Jurkat, Clone E6-1 (cell line): Measurements from ENCODE around the gene RPIA.
A peak's percentile ranks its signal among the peaks of the same experiment; 100 is the strongest.
"Not testable (repeated sequence)": the region's sequence is repeated elsewhere in the genome, so short reads cannot be mapped to it uniquely, and the experiment has no call there.

Experiments used
- DNase-seq: peaks from one replicate; pipeline ENCODE4 v3.0.0-alpha.2; 2011; ENCODE audit warnings: low read depth, low spot score
- H3K4me3 ChIP-seq: 2 replicates; pipeline ENCODE4 v1.5.1; 2011; ENCODE audit warnings: mild to moderate bottlenecking, low read length, control low read depth, moderate library complexity

The RPIA gene

GRCh38 chr2:88721268-88721667 is 29.8 kb downstream of the RPIA start:
- no peak overlapping the region for H3K4me3 ChIP-seq
- DNase-seq: no peak

- no peak for DNase-seq
- no peak overlapping the region for H3K4me3 ChIP-seq
Measured at GRCh38 chr2:88724643-88725332, 33.3 kb downstream of the RPIA start.

- peak; percentile 71 for DNase-seq
- no peak overlapping the region for H3K4me3 ChIP-seq
Measured at GRCh38 chr2:88729061-88729745, 37.7 kb downstream of the RPIA start.

- H3K4me3 ChIP-seq: no peak overlapping the region
- no peak for DNase-seq
Measured at GRCh38 chr2:88733155-88733902, 41.9 kb downstream of the RPIA start.

- no peak overlapping the region for H3K4me3 ChIP-seq
- DNase-seq: no peak
Measured at GRCh38 chr2:88735133-88735532, 43.7 kb downstream of the RPIA start.

- no peak overlapping the region for H3K4me3 ChIP-seq
- DNase-seq: no peak
Measured at GRCh38 chr2:88735853-88736252, 44.4 kb downstream of the RPIA start.

- no peak overlapping the region for H3K4me3 ChIP-seq
- no peak for DNase-seq
Measured at GRCh38 chr2:88736437-88736836, 45.0 kb downstream of the RPIA start.

GRCh38 chr2:88737385-88737784 is 45.9 kb downstream of the RPIA start:
- no peak for DNase-seq
- no peak overlapping the region for H3K4me3 ChIP-seq

GRCh38 chr2:88738271-88738670 is 46.8 kb downstream of the RPIA start:
- DNase-seq: no peak
- no peak overlapping the region for H3K4me3 ChIP-seq

GRCh38 chr2:88739985-88740600 is 48.6 kb downstream of the RPIA start:
- DNase-seq: peak; percentile 73
- H3K4me3 ChIP-seq: no peak overlapping the region

- DNase-seq: no peak
- H3K4me3 ChIP-seq: no peak overlapping the region
Measured at GRCh38 chr2:88746929-88747490, 55.5 kb downstream of the RPIA start.

- no peak overlapping the region for H3K4me3 ChIP-seq
Measured at GRCh38 chr2:88747990-88748389, 56.5 kb downstream of the RPIA start.

GRCh38 chr2:88751768-88752167 is 60.3 kb downstream of the RPIA start:
- H3K4me3 ChIP-seq: peak overlapping the region; percentile 11
- peak; percentile 93 for DNase-seq

More at GRCh38 chr2:88747990-88748389, 56.5 kb downstream of the RPIA start:
- peak; percentile 34 for DNase-seq

- peak overlapping the region; percentile 24 for H3K4me3 ChIP-seq
- DNase-seq: peak; percentile 92
Measured at GRCh38 chr2:88753833-88754584, 62.5 kb downstream of the RPIA start.

- DNase-seq: peak; percentile 50
- peak overlapping the region; percentile 24 for H3K4me3 ChIP-seq
Measured at GRCh38 chr2:88754585-88755320, 63.3 kb downstream of the RPIA start.

- no peak overlapping the region for H3K4me3 ChIP-seq
- DNase-seq: no peak
Measured at GRCh38 chr2:88755836-88756235, 64.4 kb downstream of the RPIA start.

- no peak overlapping the region for H3K4me3 ChIP-seq
- DNase-seq: no peak
Measured at GRCh38 chr2:88757025-88757424, 65.6 kb downstream of the RPIA start.

GRCh38 chr2:88758702-88759101 is 67.2 kb downstream of the RPIA start:
- H3K4me3 ChIP-seq, DNase-seq: not testable (repeated sequence)
